Astrocyte (in vitro differentiated cells and primary cell): ENCODE data around the gene ZP1.

Experiments
- CTCF ChIP-seq: IDR thresholded peaks from 2 replicates; pipeline ENCODE4 v1.5.1; 2011; ENCODE audit warnings: low read depth, mild to moderate bottlenecking, inconsistent platforms, low read length, moderate library complexity; ENCODE audit not compliant: insufficient read depth
- EZH2 ChIP-seq: IDR thresholded peaks from 2 replicates; pipeline ENCODE4 v1.6.1; 2012; ENCODE audit warnings: mild to moderate bottlenecking, low read length, inconsistent platforms; ENCODE audit not compliant: insufficient read depth

GRCh38 chr11:60890696-60891095, 23.4 kb downstream of the ZP1 start:
- no peak for TF ChIP-seq EZH2
- TF ChIP-seq CTCF = no peak
